ENCODE measurements around the gene CCDC88B.

The CCDC88B gene

DNA sequence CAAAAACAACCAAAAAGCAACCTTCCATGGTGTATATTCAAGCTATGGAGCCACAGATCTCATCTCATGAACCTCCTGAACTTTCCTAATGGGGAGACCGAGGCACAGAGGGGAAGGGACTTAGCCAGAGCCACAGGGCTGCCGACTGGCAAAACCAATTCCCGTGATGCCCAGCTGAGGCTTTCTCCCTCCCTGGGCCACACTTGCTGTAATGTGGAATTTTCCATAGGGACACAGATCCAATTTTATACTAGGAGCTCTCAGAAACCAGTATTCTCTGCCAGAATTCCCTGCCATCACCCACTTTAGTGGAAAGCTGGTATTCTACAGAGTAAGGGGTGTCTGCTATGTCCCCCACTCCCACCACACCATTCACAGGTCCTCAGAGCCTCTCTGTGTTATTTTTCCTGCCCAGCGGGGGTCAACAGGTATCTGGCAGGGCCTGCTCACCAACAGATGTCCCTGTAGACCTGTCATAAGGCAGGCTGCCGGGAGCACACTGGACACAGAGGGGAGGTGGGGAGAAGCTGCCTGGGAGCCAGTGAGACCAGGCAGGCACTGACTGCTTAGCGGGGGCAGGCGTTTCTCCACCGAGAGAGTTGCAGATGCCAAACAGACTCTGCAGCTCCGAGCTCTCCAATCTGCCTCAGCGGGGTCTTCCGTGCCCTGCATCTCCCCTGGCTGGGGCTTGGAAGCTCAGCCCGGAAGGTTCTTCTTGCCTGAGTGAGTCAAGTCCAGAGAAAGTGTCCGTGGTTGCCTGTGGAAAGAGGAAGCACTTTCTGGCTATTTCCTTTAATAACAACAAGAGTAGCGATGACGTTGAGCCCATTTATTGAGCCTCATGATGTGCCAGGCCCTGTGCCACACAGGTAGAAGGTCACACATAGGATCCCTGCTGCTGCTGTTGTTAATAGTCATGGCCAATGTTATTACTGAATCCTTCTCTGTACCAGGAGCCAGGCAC lies 45.3 kb downstream of the CCDC88B start:
- Mint-ChIP-seq H3K27ac (no peak overlapping the region), H3K27me3 (ENCODE audit: low read depth, poor library complexity) (peaks cover 34% of the 10 kb centered on the region), H3K9me3 (peaks cover 3% of the 10 kb centered on the region), H3K4me3 (no peak overlapping the region), H3K4me1 (peaks cover 35% of the 10 kb centered on the region), H3K36me3 (ENCODE audit: low read depth) (no peaks in the 10 kb centered on the region)
- DNase-seq: no peak
- TF ChIP-seq, protein P1, sequence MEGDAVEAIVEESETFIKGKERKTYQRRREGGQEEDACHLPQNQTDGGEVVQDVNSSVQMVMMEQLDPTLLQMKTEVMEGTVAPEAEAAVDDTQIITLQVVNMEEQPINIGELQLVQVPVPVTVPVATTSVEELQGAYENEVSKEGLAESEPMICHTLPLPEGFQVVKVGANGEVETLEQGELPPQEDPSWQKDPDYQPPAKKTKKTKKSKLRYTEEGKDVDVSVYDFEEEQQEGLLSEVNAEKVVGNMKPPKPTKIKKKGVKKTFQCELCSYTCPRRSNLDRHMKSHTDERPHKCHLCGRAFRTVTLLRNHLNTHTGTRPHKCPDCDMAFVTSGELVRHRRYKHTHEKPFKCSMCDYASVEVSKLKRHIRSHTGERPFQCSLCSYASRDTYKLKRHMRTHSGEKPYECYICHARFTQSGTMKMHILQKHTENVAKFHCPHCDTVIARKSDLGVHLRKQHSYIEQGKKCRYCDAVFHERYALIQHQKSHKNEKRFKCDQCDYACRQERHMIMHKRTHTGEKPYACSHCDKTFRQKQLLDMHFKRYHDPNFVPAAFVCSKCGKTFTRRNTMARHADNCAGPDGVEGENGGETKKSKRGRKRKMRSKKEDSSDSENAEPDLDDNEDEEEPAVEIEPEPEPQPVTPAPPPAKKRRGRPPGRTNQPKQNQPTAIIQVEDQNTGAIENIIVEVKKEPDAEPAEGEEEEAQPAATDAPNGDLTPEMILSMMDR (IDR thresholded peaks at IDR 0.05): no peak

DNA sequence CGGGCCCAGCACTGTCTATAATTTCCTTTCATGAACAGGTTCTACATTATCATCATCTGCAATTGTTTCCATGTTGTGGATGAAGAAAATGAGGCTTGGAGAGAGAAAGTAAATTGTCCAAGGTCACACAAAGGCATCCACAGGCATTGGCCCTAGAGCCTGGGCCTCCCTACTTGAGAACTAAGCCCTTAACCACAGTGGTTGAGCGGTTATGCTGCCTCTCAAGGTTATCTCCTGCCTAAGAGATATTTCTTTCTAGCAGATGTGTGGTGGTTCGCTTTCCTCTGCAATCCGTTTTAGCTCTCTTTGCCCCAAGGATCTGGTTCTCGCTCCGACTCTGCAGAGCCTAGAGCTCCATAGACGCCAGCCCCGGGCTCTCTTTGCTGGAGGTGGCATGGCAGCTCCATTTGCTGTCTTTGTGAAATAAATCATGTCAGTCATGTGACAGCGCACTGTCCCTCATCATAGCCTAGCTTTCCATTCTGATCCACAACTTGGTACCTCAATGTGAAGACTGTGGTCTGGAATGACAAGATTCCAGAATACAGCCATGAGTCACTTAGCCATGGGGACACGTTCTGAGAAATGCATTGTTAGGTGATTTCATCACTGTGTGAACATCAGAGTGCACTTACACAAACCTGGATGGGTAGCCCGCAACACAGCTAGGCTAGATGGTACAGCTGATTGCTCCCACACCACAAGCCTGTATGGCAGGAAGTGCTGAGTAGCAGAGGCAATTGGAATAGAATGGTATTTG lies 46.1 kb downstream of the CCDC88B start:
- H3K9me3 Mint-ChIP-seq: peaks cover 3% of the 10 kb centered on the region
- no peak overlapping the region for H3K4me3 Mint-ChIP-seq
- H3K4me1 Mint-ChIP-seq: peaks cover 35% of the 10 kb centered on the region
- peaks cover 36% of the 10 kb centered on the region for H3K27me3 Mint-ChIP-seq (ENCODE audit: low read depth, poor library complexity)
- no peaks in the 10 kb centered on the region for H3K36me3 Mint-ChIP-seq (ENCODE audit: low read depth)
- no peak overlapping the region for H3K27ac Mint-ChIP-seq
- DNase-seq: no peak
- TF ChIP-seq, protein P1 (IDR thresholded peaks at IDR 0.05): no peak

DNA sequence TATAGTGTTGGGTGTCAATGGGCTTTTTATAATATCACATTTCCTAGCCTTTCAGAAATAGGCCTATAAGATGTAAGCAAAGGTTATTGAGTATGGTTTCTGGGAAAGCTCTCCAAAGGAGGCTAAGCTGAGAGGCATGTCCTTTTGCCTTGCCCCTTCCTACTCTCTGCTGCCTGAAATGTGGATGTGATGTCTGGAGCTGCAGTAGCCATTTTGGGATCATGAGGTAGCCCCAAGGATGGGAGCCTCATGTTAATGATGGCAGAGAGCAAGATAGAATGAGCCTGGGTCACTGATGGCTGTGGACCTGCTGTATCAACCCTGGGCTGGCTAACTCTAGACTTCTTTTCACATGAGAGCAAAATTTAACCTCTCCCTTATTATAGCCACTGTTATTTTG lies 47.9 kb downstream of the CCDC88B start:
- no peak overlapping the region for H3K4me3 Mint-ChIP-seq
- no peaks in the 10 kb centered on the region for H3K36me3 Mint-ChIP-seq (ENCODE audit: low read depth)
- peaks cover 3% of the 10 kb centered on the region for H3K9me3 Mint-ChIP-seq
- TF ChIP-seq, protein P1 (IDR thresholded peaks at IDR 0.05): no peak
- no peak overlapping the region for H3K27ac Mint-ChIP-seq
- peaks cover 30% of the 10 kb centered on the region for H3K4me1 Mint-ChIP-seq
- no peak for DNase-seq
- peaks cover 35% of the 10 kb centered on the region for H3K27me3 Mint-ChIP-seq (ENCODE audit: low read depth, poor library complexity)

DNA sequence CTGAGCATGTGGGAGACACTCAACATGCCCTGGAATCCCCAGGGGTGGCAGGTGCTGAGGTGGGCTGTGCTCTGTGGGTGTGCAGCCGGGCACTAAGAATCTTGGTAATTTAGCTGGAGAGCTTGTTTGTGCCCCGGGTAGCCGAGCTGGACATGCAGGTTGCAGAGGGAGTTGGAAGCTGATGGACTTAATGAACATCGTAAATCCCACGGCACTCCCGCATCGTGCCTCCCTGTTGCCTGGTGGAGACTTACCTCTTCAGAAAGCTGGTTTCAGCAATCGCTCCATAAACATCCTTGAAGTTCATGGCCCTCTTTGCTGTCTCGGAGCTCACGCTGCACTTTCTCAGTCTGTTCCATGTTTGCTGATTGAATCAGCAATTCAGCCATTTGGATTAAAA lies 48.9 kb downstream of the CCDC88B start:
- DNase-seq: no peak

DNA sequence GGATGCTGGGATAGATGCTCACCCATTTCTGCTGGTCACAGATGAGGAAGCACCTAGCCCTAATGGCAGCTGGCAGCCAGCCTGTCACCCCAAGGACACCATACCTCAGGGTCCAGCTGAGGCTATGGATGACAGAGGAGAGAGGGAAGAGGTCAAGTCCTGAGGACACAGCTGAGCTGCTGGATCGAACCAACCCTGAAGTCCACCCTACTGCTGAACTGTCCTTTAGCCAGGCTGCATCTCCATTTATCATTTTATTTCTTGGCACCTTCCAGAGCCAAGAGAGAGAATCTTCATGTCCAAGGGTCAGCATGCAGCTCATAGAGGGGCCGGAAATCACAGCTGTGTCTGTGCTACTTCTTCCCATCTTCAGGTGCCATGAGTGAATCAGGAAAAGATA lies 49.8 kb downstream of the CCDC88B start:
- Mint-ChIP-seq H3K9me3 (peaks cover 3% of the 10 kb centered on the region), H3K4me1 (peaks cover 34% of the 10 kb centered on the region), H3K4me3 (no peak overlapping the region), H3K36me3 (ENCODE audit: low read depth) (no peaks in the 10 kb centered on the region), H3K27me3 (ENCODE audit: low read depth, poor library complexity) (peaks cover 35% of the 10 kb centered on the region), H3K27ac (no peak overlapping the region)
- no peak for DNase-seq
- TF ChIP-seq, protein P1 (IDR thresholded peaks at IDR 0.05): no peak

More for the DNA sequence above, 48.9 kb downstream of the CCDC88B start:
- peaks cover 35% of the 10 kb centered on the region for H3K27me3 Mint-ChIP-seq (ENCODE audit: low read depth, poor library complexity)
- no peak overlapping the region for H3K4me3 Mint-ChIP-seq
- H3K27ac Mint-ChIP-seq: no peak overlapping the region
- TF ChIP-seq, protein P1 (IDR thresholded peaks at IDR 0.05): no peak
- peaks cover 3% of the 10 kb centered on the region for H3K9me3 Mint-ChIP-seq
- H3K4me1 Mint-ChIP-seq: peaks cover 28% of the 10 kb centered on the region
- no peaks in the 10 kb centered on the region for H3K36me3 Mint-ChIP-seq (ENCODE audit: low read depth)

All from nephron progenitor cell (in vitro differentiated cells).